ENCODE results near the gene SDK1.

Gene SDK1

DNA sequence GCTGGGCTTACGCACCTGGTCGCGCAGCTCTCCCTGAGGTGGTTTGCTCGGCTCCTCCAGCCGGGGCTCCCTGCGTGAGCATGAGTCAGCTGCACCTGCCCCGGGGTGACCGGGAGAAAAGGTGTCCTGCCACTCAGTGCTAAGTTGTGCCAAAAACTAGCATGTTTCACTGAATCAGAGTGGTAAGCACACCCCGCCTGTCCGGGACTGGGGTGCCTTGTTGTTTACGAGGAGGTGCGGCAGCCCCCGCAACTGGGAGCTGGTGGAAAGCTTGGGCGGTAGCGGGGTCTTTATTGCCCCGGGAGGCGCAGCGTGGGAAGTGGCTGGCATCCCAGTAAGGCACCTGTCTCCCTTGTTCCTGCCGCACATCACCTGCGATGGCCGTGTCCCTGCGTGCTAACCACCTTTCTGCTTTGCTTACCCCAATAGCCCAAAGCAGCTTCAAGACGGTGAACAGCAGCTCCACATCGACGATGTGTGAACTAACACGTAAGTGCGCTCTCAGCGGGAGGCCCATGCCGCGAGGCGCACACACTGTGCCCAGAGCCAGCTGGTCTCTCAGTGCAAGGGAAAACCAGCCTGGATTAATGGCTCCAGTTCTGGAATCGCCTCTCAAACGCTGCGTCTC is 874.4 kb downstream of the SDK1 start:
- DNase-seq (ENCODE audit: low read depth in 2 of 2) = no peak

GRCh38 chr7:4177001-4177400 is 875.9 kb downstream of the SDK1 start:
- no peak for DNase-seq (ENCODE audit: low read depth in 2 of 2)

- DNase-seq (ENCODE audit: low read depth in 2 of 2) = no peak
Observed at GRCh38 chr7:4178416-4178815, 877.4 kb downstream of the SDK1 start.

- DNase-seq (ENCODE audit: low read depth in 2 of 2) = no peak
Observed at GRCh38 chr7:4178916-4179687, 878.0 kb downstream of the SDK1 start.

- DNase-seq (ENCODE audit: low read depth in 2 of 2) = no peak
Observed at GRCh38 chr7:4179688-4180380, 878.8 kb downstream of the SDK1 start.

DNA sequence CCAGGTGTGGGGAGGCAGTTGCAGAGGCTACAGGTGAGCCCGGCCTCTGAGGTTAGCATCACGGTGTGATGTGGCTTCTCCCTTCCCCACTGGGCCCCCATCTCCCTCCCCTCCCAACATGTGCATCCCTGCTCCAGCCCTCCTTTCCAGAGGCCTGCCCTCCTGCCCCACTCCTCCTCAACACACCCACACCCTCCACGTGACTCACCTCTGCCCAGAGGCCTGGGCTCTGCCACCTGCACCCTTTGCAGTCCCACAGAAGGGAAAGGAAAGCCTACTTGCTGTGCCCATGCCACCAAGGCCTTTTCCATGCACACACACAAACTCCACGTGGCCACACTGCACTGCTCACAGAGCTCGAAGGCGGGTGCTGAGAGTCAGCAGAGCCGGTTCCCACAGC is 880.4 kb downstream of the SDK1 start:
- no peak for DNase-seq (ENCODE audit: low read depth in 2 of 2)

DNA sequence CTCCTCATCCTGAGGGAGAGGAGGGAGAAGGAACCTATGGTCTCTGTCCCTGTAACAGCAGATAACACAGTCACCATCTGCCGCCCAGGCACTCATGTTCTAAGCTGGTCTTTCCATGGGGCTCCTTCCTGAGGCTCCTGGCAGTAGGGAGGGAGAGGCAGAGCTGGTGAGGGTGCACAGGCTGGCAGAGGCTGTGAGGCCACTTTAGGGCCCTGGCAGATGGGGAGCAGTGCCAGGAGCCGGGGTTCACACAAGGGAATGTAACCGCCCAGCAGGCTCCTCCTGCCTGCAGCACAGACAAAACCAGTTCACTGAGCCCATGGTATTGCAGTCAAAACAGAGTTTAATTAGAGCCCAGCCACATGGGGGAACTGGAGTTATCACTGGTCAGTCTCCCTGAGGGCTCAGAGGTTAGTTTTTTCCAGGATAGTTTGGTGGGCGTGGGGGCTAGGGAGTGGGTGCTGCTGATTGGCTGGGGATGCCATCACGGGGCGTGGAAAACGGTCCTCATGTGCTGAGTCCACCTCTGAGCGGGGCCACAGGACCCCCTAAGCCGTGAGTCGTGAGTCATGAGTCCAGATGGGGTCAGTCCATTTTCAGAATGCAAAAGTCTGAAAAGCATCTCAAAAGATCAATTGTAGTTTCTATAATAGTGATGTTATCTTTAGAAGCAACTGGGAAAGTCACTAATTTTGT is 881.7 kb downstream of the SDK1 start:
- DNase-seq (ENCODE audit: low read depth in 2 of 2) = no peak

DNA sequence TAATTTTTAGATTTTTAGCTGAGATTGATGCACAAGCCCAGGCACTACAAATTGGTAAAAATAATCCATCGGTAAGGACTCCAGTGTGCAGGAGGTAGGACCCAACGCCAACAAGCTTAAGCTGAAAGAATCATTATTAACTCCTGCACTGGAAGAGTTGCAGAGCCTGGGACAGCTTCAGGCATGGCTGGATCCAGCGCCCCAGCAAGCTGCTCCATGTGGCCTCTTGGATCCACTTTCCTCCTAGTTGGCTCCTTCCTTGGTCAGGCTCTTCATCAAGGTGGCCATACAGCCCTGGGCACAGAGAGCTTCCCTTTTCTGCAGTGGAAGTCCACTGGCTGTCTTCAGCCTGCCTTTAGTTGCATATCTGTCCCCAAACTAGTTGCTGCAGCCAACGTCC is 883.6 kb downstream of the SDK1 start:
- DNase-seq (ENCODE audit: low read depth in 2 of 2) = no peak

GRCh38 chr7:4185136-4185535 is 884.1 kb downstream of the SDK1 start:
- no peak for DNase-seq (ENCODE audit: low read depth in 2 of 2)

DNA sequence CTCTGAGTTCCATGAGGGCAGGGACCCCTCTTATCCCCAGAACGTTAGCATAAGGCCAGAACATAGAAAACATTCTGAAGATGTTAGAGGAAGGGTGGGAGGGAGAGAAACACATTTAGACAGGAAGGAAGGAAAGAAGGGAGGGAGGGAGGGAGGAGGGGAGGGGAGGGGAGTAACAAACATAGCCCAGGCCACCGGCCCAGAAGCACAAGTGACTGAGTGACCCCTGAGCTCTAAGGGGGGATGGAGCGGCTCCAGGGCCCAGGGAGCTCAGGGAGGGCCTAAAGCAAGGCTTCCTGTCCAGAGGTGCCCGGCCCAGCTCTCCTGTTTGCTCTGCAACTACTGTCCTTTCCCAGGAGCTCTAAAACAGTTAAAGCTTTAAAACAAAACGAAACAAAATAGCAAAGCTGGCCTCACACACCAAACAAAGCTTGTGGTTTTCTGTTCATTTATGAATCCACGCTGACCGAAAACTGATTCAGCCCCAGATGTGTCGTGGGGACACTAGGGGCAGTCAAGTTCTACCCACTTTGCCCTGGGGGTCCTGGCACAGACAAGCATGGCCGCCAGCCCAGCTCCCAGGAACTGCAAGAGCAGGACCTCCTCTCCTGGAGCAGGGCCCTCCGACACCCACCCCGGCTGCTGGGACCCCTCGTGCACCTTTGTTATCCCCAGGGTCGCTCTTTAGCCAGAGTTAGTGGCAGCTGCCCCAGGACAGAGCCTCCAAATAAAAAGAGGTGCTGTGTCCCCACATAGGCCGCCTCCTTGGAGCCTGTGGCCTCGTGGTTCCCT is 884.9 kb downstream of the SDK1 start:
- DNase-seq (ENCODE audit: low read depth in 2 of 2) = no peak

DNA sequence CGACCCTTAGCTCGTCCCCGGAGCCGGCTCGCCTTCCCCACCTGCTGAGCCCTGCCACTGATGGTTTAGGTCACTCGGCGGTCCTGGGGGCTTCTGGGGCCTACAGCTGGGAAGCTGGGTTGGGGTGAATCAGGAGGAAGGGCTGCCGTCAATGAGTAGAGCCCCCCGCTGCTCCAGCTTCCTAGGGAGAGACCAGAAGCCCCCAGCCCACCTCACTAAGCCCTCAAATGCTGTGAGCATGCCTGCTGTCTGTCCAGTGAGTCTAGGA is 885.4 kb downstream of the SDK1 start:
- no peak for DNase-seq (ENCODE audit: low read depth in 2 of 2)

GRCh38 chr7:4188651-4189050 is 887.6 kb downstream of the SDK1 start:
- no peak for DNase-seq (ENCODE audit: low read depth in 2 of 2)

DNA sequence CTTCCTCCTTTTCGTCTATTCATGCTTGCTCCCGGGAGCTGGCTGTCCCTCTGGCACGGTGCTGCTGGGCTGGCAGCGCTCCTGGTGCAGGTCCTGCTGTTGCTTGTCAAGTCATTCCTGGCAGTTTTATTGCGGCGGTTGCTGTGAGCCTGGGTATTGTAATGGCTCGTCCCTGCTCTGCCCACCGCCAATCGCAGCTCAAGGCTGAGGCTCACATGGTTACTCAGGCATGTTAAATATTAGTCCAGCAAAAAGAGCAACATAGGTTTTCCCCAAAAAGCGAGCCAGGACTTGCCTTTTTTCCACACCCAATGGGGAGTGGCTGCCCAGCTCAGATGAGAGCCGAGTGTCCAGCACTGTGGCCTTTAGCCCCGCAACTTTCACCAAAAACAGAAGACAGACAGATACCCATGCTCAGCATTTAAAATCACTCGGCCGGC is 888.1 kb downstream of the SDK1 start:
- no peak for DNase-seq (ENCODE audit: low read depth in 2 of 2)

DNA sequence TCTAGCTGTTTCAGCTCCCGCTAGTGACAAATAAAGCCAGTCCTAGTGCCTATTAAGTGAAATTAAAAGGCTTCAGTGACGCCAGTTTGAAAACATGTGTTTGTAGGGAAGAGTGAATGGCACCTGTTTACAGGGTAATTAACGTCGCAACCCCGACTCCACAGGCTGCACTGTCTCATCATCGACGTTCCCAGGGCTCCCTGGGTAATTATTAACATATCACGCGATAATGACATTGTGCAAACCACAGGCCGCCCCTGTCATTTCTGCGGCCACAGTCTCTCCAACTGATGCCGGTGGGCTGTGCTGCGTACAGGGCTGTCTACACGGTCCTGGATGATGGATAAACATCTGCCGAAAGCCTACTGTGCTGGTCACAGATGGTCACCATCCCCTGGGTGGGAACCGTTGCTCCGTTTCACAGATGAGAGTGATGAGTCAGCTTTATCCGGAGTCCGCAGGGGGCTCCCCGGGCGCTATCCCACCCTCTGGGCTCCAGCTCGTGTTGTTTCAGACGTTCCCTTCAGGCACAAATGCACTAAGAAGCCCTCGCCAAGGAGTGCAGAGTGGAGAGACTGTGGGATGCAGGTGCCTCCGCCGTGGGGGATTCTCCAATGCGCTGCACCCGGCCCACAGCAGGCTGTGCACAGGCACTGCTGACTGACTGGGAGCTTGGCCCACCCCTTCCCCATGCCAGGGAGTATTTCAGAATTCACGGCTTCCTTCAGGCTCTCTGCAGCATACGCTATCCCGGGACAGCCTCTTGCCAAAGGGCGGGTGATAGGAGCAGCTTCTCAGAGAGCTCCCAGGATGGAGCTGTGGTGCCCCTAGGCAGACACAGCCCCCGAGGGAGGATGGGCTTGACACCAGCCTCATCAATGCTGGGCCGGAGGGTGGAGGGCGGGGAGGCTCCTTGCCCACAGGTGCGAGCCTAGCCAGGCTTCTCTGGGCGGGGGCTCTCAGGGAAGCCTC is 889.2 kb downstream of the SDK1 start:
- DNase-seq (ENCODE audit: low read depth in 2 of 2) = no peak

GRCh38 chr7:4191046-4191445 is 890.0 kb downstream of the SDK1 start:
- no peak for DNase-seq (ENCODE audit: low read depth in 2 of 2)

DNA sequence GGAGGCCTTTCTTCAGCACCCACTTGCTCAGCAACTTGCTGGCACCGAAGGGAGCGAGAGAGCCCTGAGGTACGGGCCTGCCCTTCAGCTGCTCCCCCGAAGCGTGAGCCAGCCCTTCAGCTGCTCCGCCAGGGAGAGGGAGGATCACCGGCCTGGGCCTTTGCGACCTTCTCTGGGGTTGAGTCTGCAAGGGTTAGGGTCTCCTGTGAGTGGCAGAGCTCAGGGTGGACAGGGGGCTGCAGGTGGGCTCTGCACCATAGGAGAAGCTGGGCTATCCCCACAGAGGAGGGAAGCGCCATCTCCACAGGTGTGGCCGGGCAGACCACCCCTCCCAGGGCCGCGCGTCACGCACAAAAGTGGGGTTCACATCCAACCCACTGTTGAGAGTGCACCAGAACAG is 890.5 kb downstream of the SDK1 start:
- no peak for DNase-seq (ENCODE audit: low read depth in 2 of 2)

DNA sequence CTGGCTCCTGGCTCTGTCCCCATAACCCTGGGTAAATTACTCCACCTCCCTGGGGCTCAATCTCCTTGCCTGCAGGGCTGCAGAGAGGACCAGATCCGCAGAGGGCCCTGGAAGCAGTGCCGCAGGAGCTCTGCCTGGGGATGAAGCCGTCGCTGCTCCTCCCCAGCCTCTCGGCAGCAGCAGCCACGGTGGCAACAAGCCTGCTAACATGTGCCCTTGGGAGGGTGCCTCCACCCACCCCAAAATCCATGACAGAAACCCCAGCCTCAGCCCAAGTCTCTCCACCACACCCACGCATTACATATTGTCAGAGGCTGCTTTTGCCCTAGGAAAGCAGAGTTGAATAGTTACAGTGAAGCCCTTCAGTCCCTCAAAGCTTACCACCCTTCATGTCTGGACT is 894.6 kb downstream of the SDK1 start:
- DNase-seq (ENCODE audit: low read depth in 2 of 2) = no peak

DNA sequence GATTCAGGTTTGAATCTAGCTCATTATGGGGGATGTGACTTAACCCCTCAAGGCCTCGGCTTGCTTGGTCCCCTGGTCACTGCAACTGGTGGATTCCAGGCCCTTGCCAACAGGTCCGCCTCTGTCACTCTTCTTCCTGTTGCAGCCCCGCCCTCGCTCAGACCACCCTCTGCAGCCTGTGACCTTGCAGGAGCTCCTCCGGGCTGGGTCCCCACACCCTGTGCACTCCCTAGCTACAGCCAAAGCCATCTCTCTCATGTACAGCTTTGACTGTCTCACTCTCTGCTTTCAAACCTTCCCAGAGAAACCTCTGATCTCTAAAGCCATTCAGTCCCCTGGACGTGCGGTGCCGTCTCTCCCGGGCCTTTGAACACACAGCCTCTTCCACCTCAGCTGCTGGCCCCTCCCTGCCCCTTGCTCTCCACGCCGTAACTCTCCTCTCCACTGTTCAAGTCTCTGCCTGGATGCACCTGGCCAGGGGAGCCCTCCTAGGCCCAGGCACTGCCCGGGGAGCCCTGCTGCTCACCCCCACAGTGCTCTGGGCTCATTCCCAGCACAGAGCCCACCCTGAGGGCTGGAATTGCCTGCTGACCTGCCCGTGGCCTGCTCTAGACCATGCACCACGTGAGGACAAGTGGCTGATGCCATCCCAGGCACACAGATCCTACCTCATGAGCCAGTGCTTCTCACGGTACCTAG is 895.2 kb downstream of the SDK1 start:
- DNase-seq (ENCODE audit: low read depth in 2 of 2) = no peak

- DNase-seq (ENCODE audit: low read depth in 2 of 2) = no peak
Observed at GRCh38 chr7:4198301-4198700, 897.2 kb downstream of the SDK1 start.

DNA sequence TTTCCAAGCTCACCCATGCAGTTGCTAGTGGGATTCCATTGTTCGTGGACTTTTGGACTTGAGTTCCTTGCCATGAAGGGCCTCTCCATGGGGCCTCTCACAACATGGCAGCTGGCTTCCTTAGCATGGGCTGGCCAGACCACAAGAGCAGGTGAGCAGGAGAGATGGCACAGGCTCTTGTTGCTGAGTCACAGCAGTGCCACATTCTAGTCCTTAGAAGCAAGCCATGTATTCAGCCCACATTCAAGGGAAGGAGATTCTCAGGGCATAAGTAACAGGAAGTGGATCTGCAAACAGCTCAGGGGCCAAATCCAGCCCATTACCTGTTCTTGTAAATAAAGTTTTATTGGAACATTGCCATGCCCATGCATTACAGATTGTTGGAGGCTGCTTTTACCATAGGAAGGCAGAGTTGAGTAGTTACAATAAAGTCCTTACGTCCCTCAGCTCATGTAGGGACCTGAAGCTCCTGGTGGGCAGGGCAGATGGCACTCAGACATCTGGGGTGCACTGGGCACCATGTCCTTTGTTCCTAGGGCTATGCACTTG is 899.6 kb downstream of the SDK1 start:
- no peak for DNase-seq (ENCODE audit: low read depth in 2 of 2)

Measured in activated CD4-positive, alpha-beta T cell treated with anti-CD3 and anti-CD28 coated beads for 24 hours (primary cell).